Ureter (tissue), 1 donor: Measurements from ENCODE around the gene ZNF607. TPM values are rescaled to one million over a fixed set of nuclear protein-coding genes. Genes with fewer than 3 reads are reported as not detected.
"Not testable (repeated sequence)": the region's sequence is repeated elsewhere in the genome, so short reads cannot be mapped to it uniquely, and the experiment has no call there.

Source experiments
- DNase-seq: peaks from one replicate; pipeline ENCODE4 v3.0.0-alpha.2; 2020; ENCODE audit warnings: low spot score
- total RNA-seq: library from RNA; stranded (reverse); gene quantifications from one replicate; pipeline ENCODE4 v1.2.4, GENCODE V29; 2023
- donor health status: DM: yes; HTN: yes; CAD: no.

Gene ZNF607
- total RNA-seq: 10.9 TPM

DNA sequence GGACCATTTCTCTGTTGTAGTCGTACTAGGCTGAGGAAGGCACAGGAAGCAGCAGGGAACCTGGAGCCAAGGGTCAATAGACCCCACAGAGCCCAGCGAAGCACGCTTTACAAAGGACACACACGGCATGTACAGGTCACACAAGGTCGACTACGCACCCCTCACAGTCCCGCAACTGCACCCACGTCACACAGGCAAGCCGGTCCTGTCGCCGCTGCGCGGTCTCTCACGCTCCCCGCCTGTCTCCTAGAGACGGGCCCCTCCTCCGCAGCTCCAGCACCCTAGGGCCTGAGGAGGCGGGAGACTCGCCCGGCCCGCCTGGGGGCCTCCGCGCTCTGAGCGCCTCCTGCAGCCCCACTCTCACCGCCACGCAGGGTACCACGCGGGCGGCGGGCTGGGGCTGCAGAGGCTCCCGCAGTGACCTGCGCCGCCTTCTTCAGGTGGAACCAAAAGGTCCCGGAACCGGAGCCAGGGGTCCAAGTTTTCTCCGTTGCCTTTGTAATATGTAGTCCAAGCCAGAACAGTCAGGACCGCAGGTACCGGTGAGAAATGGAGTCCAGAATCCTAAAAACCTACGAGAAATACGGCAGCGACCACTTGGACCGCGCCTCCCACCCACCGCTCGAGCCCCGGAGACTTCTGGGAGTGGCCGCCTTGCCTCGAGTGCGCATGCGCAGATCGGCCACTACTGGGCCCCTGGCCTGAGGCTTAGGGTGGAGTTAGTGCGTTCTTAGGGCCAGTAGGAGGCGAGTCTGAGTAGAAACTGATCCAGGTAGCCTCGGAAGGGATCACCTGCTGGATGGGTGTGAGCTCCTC, at the start of gene ZNF607:
TSS of gene ZNF607 (minus strand) at position 651 of the 816 bp plus-strand sequence. CDS start 8,143 bp downstream, outside the sequence.
- peak; percentile 92 for DNase-seq

DNA sequence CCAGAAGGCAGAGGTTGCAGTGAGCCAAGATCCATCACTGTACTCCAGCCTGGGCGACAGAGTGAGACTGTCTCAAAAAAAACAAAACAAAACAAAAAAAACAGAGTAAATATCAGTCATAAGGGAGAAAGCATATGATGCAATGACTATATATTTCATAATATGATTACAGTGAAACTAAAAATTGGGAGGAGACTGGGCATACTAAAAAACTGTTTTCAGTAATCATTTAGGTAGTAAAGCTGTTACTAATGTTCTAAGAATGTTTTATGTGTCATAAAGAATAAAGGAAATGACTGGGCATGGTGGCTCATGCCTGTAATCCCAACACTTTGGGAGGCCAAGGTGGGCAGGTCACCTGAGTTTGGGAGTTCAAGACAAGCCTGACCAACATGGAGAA, 43.9 kb upstream of the ZNF607 start:
- DNase-seq: no peak

DNA sequence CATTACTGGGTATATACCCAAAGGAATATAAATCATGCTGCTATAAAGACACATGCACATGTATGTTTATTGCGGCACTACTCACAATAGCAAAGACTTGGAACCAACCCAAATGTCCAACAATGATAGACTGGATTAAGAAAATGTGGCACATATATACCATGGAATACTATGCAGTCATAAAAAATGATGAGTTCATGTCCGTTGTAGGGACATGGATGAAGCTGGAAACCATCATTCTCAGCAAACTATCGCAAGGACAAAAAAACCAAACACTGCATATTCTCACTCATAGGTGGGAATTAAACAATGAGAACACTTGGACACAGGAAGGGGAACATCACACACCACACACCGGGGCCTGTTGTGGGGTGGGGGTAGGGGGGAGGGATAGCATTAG, 38.1 kb upstream of the ZNF607 start:
- not testable (repeated sequence) for DNase-seq

DNA sequence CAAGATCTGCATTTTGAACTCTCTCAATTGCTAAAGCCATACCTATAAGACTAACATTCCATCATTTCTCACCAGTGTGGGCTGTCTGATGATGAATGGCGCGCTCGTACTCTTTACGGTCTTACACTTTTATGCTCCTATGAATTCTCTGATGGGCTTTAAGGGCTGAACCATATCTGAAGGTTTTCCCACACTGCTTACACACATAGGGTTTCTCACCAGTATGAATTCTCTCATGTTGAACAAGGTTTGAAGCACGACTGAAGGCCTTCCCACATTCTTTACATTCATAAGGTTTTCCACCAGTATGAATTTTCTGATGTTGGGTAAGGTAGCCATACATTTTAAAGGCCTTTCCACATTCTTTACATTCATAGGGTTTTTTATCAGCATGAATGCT, 18.8 kb upstream of the ZNF607 start:
- DNase-seq: no peak

DNA sequence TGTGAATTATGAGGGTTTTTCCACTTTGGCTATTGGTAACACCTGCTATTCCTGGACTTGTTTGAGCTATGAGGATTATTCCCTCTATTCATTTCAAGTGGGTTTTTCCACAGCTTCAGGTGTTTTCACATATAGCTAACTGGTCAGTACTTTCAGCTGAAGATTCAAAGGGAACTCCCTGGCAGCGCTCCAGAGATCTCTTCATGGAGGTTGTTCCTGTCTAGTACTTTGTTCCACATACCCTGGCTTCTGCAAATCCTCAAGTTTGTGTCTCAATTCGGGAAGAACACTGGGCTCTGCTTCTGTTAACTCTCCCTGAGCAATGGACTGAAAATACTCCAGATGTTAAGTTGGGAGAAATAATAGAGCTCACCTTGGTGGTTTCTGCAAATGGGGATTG, 5.6 kb upstream of the ZNF607 start:
- no peak for DNase-seq

DNA sequence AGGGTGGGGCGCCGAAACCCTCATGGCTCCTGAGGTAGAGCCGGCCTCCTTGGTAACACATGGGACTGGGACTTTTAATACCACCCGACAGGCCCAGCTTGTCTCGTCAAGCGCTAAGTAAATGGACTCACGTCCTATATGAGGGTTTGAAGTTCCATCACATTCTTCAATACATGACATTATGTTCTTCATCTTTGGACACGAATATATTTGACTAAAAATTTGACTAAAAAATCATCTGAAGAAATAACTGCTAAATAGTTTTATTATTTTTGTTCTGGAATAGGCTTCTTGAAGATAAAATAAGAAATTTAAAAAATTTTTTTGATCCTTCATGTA, 335 bp upstream of the ZNF607 start:
- no peak for DNase-seq

DNA sequence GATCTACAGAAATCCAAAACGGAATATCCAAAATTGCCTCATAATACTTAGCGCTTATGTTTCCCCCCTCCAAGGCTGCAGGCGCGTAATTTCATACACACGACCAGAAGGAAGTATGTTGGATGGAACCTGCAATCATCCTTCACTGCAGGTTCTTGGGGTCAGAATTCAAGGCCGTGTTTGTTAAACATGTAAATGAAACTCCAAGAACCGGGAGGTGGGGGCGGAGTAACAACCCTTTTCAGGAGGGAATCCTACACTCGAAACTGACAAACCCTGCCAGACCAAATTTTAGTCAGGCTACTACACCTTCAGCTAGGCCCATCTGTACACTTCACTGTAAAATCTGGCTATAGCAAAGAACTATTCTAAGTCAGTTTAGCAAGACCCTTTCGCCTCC, 1.3 kb downstream of the ZNF607 start:
- no peak for DNase-seq

DNA sequence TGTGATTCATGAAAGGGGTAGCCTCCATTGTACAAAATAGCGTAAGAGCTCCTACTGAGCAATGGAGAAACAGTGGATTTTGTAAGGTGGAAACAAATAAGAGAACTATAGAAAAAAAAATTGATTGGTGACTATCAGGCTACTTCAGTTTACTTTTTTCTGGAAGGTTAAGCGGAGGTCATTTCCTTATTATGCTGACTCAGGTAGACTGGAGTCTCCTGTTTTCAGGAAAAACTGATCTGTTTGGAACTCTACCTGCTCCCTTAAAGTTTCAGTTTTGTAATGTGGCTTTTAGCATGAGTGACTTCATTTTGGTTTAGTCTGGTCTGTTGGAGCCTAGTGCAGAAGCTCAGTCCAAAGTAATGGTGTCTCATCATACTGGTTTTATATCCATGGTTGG, 3.4 kb downstream of the ZNF607 start:
- DNase-seq: no peak

DNA sequence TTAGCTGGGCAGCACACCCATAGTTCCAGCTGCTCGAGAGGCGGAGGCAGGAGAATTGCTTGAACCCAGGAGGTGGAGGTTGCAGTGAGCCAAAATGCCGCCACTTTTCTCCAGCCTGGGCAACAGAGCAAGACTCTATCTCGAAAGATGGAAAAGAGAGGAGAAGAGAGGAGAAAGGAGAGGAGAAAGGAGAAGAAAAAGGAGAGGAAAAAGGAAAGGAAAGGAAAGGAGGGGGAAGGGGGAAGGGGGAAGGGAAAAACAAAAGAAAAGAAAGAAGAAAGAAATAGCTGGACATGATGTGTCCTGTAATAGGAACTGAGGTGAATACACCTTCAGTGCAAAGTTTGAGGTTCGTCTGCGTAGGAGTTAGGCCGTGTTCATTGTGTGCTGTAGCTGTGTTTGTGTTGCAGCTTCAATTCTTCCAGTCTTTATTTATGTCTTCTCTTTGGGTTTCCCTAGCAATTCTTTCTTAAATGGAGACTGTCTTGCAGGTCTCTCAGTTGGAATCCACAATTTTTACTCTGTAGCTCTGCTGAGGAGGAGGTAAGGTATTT, 13.4 kb downstream of the ZNF607 start:
- no peak for DNase-seq

DNA sequence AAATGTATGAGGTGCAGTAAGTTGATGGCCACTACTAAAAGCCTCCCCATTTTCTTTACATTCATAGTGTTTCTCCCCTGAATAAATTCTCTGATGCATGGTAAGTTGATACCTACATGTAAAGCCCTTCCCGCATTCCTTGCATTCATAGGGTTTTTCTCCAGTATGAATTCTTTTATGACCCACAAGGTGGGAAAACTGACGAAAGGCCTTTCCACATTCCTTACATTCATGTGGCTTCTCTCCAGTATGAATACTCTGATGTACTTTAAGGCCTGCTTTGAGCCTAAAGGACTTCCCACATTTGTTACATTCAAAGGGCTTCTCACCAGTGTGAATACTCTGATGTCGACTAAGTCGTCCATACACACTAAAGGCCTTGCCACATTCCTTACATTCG, 20.5 kb downstream of the ZNF607 start:
- DNase-seq: no peak

DNA sequence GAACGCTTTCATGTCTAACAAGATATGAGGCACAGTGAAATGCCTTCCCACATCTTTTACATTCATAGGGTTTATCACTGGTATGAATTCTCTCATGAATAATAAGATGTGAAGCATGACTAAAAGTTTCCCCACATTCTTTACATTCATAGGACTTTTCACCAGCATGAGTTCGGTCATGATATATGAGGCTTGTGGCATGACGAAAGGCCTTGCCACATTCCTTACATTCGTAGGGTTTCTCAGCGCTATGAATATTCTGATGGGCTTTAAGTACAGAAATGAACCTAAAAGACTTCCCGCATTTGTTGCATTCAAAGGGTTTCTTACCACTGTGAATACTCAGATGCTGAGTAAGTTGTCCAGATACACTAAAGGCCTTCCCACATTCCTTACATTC, 21.3 kb downstream of the ZNF607 start:
- DNase-seq: no peak

DNA sequence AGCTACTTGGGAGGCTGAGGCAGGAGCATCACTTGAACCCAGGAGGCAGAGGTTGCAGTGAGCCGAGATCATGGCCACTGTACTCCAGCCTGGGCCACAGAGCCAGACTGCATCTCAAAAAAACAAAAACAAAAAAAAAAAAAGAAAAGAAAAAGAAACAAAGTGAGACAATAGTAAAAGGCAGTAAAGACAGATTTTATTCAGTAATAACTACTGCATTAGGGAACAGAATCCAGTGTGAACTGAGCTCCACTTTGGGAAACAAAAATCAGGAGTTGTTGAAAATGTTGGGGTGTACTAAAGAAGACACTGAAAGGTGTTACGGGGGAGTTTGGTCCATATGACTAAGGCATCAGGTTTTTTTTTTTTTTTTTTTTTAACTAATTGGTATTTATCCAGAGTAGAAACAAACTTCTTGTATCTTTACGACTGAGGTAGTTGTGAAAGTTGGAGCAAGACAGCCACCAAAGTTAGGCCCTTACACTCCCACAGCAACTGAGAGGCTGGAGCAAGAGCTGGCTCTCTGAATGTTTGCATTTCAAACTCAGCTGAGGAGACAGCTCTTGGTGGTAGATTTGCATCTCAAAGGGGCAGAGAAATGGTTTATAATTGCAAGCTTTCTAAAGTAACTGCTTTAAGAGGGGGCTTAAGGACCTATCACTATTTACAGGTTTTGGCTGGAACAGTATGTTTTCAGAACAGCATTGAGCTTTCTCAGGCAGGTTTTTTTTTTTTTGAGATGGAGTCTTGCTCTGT, 24.2 kb downstream of the ZNF607 start:
- no peak for DNase-seq

DNA sequence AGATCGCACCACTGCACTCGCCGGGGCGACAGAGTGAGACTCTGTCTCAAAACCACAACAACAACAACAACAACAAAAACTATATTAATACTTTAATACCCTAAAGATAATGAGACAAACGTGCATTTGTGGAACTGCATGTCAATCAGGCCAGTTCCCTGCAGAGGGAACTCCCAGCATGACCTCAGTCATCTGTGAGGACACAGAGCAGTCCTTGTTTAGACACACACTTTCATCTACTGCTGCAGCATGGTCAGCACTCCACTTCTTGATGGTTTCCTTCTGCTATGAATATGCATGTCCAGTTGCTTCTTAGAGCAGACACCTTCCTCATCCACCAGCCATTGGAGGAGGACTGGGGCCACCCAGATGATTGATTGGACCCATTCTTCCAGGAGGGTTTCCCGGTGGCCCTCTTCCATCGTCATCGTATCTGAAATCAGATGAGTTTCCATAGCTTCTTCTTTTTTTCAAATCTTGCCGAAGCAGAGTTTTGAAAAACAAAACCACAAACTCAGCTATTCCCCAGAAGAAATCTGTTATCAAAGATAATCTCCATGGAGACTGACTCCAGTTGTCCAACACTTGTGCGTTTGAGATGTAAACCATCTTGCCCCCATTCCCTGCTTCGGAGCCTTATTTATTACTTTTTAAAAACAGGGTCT, 26.5 kb downstream of the ZNF607 start:
- no peak for DNase-seq

DNA sequence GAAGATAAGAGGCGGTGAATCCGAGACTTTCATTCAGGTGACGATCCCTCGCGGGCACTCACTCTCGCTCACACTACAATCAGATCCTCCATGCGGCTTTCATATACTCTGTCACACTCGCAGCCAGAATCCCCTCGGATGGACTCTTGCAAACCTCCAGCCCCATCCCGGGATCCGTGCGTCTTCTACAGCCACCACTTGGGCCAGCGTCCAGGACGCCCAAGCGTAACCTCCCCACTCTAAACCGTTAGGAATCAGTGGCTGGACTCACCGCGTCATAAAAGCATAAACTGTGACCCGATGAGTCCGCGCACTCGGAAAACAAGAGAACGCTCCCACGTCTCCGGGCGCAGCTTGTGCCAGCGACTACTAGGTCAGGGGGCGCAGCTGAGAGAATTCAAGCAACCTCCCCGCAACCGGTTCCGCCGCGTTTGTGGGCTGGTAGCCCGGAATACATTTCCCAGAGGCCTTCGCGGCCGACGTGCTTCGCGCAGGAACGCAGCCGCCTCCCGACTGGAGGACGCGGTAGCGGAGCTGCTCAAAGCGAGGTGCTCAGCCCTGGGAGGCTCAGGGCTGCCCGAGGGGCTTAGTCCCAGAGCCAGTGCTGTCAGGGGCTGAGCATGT, 27.6 kb downstream of the ZNF607 start:
- peak; percentile 88 for DNase-seq

DNA sequence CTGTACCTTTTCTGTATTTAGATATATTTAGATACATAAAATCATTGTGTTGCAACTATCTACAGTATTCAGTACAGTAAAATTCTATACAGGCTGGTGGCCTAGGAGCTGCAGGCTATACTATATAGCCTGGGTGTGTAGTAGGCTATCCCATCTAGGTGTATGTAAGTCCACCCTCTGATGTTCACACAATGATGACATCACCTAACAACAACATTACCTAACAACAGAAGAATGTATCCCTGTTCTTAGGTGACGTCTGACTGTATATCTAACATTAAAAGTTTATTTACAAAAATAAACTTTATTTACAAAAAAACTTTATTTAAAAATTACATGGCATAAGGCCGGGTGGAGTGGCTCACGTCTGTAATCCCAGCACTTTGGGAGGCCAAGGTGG, 36.0 kb downstream of the ZNF607 start:
- DNase-seq: no peak

DNA sequence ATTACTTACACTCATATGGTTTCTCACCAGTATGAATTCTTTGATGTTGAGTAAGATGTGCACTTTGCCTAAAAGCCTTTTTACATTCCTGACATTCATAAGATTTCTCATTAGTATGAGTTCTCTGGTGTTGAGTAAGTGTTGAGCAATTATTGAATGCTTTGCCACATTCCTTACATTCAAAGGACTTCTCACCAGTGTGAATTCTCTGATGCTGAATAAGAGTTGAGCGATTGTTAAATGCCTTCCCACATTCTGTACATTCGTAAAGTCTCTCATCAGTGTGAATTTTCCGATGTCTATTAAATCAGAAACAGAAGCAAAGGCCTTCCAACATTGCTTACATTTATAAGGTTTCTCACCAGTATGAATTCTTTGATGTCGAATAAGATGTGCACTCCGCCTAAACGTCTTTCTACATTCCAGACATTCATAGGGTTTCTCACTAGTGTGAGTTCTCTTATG, 50.1 kb downstream of the ZNF607 start:
- DNase-seq: no peak

DNA sequence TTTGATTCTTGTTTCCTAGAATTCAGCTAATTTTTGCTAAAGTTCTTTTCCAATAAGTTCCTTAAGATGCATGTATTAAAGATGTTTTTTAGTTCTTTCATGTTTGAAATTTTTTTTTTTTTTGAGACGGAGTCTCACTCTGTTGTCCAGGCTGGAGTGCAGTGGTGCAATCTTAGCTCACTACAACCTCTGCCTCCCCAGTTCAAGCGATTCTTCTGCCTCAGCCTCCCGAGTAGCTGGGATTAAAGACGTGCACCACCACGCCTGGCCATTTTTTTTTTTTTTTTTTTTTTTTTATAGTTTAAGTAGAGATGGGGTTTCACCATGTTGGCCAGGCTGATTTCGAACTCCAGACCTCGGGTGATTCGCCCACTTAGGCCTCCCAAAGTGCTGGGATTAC, 62.4 kb downstream of the ZNF607 start:
- DNase-seq: not testable (repeated sequence)

DNA sequence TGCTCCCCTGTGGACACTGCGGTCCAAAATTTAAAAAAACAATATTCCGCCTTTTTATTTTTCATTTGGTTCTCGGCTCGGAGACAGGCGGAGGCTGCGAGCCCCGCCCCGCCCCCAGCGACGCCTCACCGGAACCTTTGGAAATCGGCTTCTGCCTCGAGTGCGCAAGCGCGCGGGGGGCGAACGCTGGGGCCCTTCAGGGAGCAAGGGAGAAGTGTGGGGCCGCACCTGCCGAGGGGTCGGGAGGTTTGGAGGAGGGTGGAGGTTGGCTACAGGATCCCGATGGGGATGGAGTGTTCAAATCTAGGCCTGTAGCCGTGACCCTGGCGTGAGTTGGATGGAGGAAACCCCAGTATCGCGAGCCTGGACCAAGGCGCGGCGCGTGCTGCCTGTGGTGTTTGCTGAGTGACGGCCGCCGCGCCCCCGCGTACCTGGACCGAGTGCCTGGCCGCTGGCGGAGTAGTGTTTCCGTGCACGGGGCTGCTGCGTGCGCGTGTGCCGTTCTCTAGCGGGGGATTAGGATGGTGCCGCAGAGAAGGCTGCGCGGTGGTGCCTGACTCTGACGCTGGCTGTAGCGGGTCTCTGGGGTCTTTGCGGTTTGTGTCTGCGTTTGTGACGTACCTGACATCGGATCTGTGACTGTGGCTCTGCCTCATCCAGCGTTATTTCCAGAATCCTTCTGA, 63.7 kb downstream of the ZNF607 start:
- DNase-seq: peak; percentile 84

DNA sequence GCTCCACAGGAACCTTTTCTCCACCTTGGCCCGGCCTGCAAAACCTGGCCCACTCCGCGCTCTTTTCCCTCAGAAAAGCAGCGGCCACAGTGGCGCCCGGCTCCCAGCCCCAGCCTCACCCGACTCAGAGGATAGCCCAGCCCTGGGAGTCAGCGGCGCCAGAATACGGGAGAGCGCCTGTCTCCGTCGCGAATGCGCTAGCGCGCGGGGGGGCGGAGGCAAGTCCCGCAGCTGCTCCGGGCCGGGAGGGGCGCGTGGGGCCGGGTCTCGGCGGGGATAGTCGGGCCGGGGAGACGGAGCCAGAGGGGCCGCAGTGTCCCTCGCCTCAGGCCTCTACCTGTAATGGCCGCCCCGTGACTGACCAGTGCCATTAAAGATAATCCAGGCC, 64.3 kb downstream of the ZNF607 start, which contains the start of gene ZFP30:
TSS of gene ZFP30 (minus strand) at position 165 of the 388 bp plus-strand sequence. CDS start 7,643 bp downstream, outside the sequence.
- peak; percentile 81 for DNase-seq

DNA sequence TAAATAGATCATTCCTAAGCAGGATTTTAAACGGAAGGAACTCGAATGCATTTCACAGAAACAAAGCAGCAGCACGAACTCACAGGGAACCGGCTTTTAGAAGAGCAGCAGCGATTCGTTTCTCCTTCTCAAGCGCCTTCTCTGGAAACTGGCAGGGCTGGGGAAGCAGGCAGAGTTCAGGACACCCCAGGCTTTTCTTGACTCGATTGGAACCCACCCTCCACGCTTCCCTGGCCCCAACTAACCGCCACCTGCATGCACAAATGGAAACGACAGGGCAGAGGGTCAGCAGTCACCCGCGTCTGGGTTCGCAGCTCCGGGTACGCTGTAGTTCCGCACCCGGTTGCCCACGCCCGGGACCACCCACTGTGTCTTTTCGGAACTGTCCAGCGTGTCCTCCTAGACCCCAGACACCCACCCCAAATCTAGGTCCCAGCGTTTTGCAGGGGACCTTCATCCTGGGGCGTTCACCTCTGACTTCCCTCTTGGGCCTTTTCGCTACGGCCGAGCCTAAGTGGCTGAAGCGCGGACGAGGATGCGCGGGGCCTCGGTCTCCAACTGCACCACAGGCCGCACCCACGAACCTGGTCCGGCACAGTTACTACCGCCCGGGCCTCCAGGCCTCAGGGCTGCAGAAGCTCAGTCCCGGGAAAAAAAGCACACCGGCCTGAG, 64.8 kb downstream of the ZNF607 start:
- DNase-seq: peak; percentile 47

DNA sequence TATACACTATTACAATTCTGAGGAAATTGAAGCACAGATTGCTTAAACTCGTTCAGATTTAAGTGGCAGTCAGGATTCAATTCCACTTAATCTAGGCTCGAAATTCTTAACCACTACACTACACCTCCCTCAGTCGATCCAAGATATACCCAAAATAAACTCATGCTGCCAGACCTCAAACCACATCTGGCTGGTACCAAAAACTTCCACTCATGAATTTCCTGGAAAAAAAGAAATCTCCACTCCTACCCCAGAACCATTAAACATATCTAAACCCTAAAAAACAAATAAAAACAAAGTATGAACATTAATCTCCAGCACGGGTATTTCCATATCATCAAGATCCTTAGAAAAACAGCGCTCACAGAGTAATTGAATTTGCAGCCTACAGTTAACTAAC, 65.4 kb downstream of the ZNF607 start:
- DNase-seq: no peak
